PC-3 (cell line): ENCODE results near the gene SLC11A2.

Experiments
- CTCF ChIP-seq: fragments of 300-600 bp; sonication (generic); conservative IDR thresholded peaks from 2 replicates; pipeline ENCODE4 v1.5.1; 2017; ENCODE audit warnings: antibody characterized with exemption, low read depth, mild to moderate bottlenecking, low read length
- EZH2 ChIP-seq: fragments of 300-600 bp; sonication (generic); IDR thresholded peaks from one replicate; pipeline ENCODE4 v1.6.1; 2017; ENCODE audit warnings: antibody characterized with exemption, mild to moderate bottlenecking, low read length; ENCODE audit not compliant: unreplicated experiment
- EZH2phosphoT487 ChIP-seq: fragments of 300-600 bp; sonication (generic); IDR thresholded peaks from 2 replicates; pipeline ENCODE4 v1.6.1; 2018; ENCODE audit warnings: mild to moderate bottlenecking, antibody characterized with exemption, low read length, borderline replicate concordance

- TF ChIP-seq EZH2phosphoT487 = no peak
- TF ChIP-seq CTCF = no peak
- no peak for TF ChIP-seq EZH2
Observed at GRCh38 chr12:50961708-50962107, 64.5 kb downstream of the SLC11A2 start.
